DMS114 treated with DMSO at 0.1 percent for 48 hours (cell line): Measurements from ENCODE around the gene SRSF9.
A peak's percentile ranks its signal among the peaks of the same experiment; 100 is the strongest.
"Not testable (repeated sequence)": the region's sequence is repeated elsewhere in the genome, so short reads cannot be mapped to it uniquely, and the experiment has no call there.

Experiments used
- DNase-seq: peaks from one replicate; lab custom pipeline; 2025; ENCODE audit not compliant: unreplicated experiment; lab: John Stamatoyannopoulos, UW

Gene SRSF9

DNA sequence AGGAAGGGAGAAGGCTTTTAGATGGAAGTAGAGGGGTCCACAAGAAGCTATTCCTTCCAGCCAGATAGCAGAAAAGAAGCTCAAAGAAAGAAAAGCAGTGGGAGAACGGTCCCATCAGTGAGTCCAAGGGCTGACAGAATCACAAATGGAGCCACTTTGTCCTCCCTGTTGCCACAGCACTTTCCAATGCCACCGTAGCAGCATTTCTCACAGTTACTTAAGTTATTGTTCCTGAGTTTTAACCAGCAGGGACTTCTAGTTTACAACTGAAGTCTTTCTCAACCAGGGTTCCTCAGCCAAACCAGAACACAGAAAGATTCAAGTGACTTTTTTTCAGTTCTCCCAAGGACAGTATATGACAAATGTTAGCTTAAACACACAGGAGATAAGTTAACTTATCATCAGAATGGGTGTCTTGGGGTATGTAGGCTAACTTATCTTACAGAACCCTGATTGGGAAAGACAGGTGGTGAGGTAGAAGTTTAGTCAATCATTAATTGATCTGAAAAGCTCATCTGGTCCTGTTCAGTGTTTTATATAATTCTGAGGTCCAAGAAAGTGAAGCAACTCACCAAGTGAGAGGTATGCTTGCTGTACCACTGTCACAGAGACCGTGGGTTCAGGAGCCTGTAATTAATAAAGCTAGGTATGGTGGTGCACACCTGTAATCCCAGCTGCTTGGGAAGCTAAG is 16.3 kb downstream of the SRSF9 start:
- no peak for DNase-seq

GRCh38 chr12:120452524-120452923 is 17.0 kb downstream of the SRSF9 start:
- not testable (repeated sequence) for DNase-seq

- DNase-seq: no peak
Measured at GRCh38 chr12:120447992-120448391, 21.6 kb downstream of the SRSF9 start.

DNA sequence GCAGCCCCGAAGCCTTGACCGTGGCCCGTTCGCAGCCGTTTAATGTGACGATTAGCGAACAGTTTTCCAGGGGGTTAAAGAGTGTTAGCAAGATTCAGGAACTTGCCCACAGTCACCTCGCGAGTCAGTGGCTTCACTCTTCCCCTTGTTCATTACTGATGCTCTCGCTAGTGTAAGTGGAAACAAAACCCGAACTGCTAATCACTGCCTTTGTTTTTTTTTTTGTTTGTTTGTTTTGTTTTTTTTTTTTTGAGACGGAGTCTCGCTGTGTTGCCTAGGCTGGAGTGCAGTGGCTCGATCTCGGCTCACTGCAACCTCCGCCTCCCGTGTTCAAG is 22.7 kb downstream of the SRSF9 start:
- not testable (repeated sequence) for DNase-seq

GRCh38 chr12:120445911-120446843 is 23.4 kb downstream of the SRSF9 start, which contains the start of the genes GATC and TRIAP1:
GATC (plus strand) TSS chr12:120446444; CDS start chr12:120446481, 37 bp downstream.
TRIAP1 (minus strand) TSS chr12:120446384; CDS start chr12:120446372, 12 bp downstream.
- DNase-seq: peak; percentile 59

- DNase-seq: no peak
Measured at GRCh38 chr12:120444676-120445075, 24.9 kb downstream of the SRSF9 start.

DNA sequence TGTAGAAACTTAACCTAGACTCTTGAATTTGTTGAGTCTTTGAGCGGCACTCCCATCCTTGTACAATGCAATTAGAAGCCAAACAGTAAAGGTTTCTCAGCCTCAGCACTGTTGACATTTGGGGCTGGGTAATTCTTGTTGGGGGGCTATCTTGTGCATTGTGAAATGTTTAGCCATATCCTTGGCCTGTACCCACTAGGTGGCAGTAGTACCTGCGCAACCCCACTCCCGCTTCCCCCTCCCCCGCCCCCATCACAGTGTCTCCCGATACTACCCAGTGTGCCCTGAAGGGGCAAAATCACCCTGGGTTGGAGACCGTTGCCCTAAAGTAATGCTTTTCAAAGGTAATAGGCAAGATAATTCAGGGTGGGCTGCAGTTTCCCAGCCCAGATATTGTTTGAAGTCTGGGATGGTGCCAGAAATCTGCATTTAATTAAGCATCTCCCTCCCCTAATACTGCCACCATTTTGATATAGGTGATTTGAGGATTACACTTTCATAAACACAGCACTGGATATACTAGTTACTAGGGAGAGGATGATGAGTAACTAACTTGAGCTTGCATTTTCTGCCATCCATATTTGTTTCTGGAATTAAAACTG is 29.8 kb downstream of the SRSF9 start:
- DNase-seq: peak; percentile 64

DNA sequence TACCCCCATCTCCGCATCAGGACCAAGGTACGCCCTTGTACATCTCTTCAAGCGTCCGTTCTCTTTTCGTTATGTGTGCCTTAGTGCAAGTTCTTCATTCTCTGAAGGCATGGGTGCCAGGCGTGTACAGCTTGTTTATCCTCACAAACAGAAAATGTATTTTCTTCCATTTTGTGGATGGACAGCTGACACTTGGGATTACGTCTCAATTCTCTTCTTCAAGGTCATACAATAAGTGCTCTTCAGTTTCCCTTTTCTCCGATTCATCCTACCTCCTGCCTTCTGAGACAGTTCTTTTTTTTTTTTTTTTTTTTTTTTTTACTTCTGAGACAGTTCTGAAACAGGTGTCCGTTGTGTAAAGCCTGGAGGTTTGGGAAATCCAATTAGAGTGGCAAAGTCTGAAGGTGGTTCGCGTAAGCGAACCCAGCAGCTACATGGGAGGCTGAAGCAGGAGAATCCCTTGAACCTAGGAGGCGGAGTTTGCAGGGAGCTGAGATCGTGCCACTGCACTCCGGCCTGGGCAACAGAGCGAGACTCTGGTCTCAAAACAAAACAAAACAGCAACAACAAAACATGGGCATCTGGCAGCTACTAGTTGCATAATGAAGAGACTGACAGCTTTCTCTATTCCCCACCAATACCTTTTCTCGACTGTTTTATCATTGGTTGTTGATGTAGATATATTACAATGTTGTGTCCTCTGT is 30.9 kb downstream of the SRSF9 start:
- DNase-seq: no peak

DNA sequence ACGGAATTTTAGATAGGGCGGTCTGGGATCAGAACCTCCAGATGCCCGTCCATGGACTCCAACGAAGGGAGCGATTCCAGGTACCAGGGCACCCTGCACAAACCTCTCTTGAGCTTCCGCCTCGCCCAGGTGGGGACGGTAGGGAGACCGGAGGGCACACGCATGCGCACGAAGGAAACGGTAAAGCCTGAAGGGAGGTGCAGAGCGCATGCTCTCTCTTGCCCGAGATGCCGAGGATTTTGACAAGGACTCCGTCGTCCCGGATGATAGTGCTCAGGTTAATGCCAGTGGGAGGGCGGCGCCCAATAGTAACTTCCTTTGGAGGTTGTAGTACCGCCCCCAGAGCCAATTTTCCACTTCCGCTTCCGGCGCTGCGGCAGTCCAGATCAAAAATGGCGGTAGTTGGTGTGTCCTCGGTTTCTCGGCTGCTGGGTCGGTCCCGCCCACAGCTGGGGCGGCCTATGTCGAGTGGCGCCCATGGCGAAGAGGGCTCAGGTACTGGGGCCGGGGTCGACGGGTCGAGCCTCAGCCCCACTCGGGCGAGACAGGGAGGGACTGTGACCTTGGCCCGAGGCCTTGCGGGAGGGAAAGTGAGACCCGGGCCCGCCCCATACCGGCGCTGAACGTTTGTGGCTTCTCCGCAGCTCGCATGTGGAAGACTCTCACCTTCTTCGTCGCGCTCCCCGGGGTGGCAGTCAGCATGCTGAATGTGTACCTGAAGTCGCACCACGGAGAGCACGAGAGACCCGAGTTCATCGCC is 31.6 kb downstream of the SRSF9 start, which contains the start of gene COX6A1:
Gene COX6A1, plus strand, starts transcription at position 379 of the 760 bp plus-strand sequence. Its CDS starts 14 bp downstream, at position 393.
- peak; percentile 98 for DNase-seq

DNA sequence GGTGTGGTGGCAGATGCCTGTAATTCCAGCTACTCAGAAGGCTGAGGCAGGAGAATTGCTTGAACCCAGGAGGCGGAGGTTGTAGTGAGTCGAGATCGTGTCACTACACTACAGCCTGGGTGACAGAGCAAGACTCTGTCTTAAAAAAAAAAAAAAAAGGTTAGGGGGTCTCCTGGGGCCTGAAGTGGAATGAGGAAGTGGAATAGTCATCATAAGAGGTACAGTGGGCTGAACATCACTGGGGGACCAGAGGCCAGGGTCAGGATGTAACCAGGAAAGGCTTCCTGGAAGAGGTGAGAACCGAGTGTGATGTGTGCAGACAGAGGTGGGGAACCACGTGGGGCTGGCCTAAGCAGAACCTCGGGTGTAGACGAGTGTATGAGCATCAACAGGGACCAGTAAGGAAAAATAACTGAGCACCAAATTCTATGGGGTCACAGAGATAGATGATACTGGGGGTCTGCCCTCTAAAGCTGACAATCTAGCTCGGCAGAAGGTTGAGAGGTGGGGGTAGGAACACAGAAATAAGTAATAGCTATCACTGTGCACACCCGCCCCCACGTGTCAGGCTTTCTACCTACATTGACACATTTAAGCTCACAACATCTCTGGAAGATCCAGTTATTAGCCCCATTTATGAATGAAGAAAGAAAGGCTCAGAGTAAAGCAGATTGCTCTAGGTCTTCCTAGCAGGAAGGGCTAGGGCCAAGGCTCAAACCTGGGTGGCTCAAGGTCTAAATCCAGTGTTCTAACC is 36.6 kb downstream of the SRSF9 start:
- DNase-seq: no peak

DNA sequence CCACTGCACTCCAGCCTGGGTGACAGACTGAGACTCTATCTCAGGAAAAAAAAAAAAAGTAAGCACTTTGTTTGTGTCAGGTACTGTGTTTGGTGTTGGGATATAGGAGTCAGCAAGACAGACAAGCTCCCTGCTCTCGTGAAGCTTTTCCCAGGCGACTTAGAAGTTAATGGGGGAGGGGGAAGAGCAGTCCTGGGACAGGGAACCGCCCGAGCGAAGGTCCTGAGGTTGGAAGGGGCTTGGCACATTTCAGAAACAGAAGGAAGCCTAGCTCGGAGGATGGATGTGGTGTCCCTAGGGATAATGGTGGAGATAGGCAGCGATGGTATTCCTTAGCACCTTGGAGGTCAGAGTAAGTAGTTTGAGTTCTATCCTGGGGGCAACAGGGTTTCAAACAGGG is 40.2 kb downstream of the SRSF9 start:
- no peak for DNase-seq

DNA sequence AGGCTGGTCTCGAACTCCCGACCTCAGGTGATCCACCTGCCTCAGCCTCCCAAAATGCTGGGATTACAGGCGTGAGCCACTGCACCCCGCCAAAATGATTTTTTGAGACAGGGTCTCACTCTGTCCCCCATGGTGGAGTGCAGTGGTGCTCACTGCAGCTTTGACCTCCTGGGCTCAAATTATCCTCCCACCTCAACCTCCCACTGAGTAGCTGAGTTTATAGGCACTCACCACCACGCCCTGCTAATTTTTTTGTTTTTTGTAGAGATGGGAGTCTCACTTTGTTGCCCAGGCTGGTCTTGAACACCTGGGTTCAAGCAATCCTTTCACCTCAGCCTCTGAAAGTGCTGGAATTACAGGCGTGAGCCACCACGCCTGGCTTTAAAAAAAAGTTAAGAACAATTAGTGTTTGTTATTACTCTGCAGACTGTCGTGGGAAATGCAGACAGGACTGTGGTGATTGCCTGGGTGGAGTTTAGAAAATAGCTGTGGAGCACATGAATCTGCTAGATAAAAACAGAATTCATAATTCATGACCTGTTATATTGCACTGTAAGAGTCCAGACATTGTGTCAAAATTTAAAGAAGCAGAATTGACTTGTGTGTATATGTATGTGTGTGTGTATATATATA is 40.8 kb downstream of the SRSF9 start:
- no peak for DNase-seq

- no peak for DNase-seq
Measured at GRCh38 chr12:120425797-120426196, 43.8 kb downstream of the SRSF9 start.

GRCh38 chr12:120422892-120423456 is 46.6 kb downstream of the SRSF9 start:
- no peak for DNase-seq

DNA sequence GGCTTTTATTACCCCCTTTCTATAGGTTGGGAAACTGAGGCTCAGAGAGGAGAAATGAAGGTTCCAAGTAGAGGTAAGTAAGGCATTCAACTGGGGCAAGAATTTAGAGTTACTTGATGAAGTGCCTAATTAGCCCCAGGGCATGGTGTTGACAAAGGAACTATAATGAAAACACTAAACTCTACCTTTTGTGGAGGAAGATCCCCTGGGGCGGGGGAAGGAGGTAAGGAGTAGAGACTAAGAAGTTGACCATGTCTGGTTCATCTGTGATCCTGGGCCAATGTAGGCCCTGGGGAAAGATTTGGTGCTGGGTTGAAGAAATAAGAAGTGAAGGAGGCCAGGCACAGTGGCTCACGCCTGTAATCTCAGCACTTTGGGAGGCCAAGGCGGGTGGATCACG is 47.8 kb downstream of the SRSF9 start:
- no peak for DNase-seq

DNA sequence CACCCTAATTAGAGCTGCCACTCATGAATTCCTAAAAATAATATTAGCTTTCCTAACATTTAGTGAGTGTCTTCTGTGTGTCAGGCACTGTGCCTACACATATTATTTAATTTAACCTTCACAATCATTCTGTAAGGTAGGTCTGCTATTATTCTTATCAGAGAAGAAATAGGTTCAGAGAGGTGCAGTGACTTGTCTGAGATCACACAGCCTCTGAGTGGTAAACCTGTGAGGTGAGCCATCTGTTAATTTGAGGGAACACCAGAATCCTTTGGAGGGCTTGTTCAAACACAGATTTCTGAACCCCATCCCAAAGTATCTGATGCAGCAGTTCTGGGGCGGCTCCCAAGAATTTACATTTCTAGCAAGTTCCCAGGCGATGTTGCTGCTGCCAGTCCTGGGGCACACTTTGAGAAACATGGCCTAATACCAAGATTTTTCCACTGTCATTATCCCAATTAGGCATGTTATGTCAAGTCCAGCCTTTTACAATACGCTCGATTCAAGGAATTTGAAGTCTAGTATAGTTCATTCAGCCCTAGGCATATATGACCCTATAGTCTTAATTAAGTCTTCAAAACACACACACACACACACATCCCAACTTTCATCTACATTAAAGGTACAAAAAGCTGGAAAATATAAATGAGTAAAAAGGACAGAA is 51.5 kb downstream of the SRSF9 start:
- no peak for DNase-seq

DNA sequence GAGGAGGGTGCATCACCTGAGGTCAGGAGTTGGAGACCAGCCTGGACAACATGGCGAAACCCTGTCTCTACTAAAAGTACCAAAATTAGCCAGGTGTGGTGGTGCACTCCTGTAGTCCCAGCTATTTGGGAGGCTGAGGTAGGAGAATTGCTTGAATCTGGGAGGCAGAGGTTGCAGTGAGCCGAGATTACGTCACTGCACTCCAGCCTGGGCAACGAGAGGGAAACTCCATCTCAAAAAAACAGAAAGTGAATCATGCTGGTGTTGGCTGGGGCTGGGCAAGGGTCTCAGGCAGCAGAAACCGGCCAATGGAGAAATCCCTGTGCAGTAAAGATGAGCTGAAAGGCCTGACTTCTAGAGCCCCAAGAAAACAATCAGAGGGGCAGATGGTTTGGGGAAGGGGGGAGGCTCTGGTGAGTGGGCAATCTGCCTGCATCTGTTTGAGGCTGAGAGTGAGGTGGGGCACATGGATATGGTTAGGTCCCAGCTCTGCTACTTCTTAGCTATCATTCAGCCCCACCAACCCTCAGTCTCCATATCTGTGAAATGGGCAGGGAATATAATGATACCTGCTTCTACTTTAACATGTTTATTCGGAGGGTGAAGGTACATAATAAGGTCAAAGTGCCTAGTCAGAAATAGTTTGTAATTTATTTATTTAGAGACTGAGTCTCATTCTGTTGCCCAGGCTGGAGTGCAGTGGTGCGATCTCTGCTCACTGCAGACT is 52.9 kb downstream of the SRSF9 start:
- DNase-seq: no peak
